Measurements from ENCODE around the gene EREG.

Gene EREG

GRCh38 chr4:74423104-74423503, 58.2 kb downstream of the EREG start:
- Histone ChIP-seq H3K4me3 (ENCODE audit: low read length) (no peak overlapping the region), H3K27me3 (ENCODE audit: control insufficient read depth, low read length) (no peaks in the 10 kb centered on the region), H3F3A (ENCODE audit: control insufficient read depth, insufficient read depth) (no peaks in the 10 kb centered on the region), H3K9me2 (replicated peaks; ENCODE audit: control insufficient read depth, low read length) (no peaks in the 10 kb centered on the region), H3K27ac (ENCODE audit: low read depth, low read length) (no peak overlapping the region), H3K36me3 (ENCODE audit: control insufficient read depth, low read length) (no peaks in the 10 kb centered on the region), H3K4me2 (ENCODE audit: low read length) (no peak overlapping the region), H3K9me3 (ENCODE audit: control insufficient read depth, insufficient read depth, low read length) (no peaks in the 10 kb centered on the region), H4K20me1 (ENCODE audit: control insufficient read depth, insufficient read depth, low read depth, low read length) (no peaks in the 10 kb centered on the region), H3K79me2 (ENCODE audit: control insufficient read depth, low read length) (no peaks in the 10 kb centered on the region), H3K4me1 (ENCODE audit: control insufficient read depth, low read length) (no peaks in the 10 kb centered on the region)
- TF ChIP-seq CTCF (IDR thresholded peaks at IDR 0.05; ENCODE audit: low read depth, low read length, poor library complexity, severe bottlenecking) (no peak), EZH2phosphoT487 (IDR thresholded peaks at IDR 0.05; ENCODE audit: borderline replicate concordance, low read length) (no peak)

GRCh38 chr4:74424111-74424510, 59.2 kb downstream of the EREG start:
- Histone ChIP-seq H4K20me1 (ENCODE audit: control insufficient read depth, insufficient read depth, low read depth, low read length) (no peaks in the 10 kb centered on the region), H3K27me3 (ENCODE audit: control insufficient read depth, low read length) (no peaks in the 10 kb centered on the region), H3K79me2 (ENCODE audit: control insufficient read depth, low read length) (no peaks in the 10 kb centered on the region), H3K4me3 (ENCODE audit: low read length) (no peak overlapping the region), H3K9me3 (ENCODE audit: control insufficient read depth, insufficient read depth, low read length) (no peaks in the 10 kb centered on the region), H3K36me3 (ENCODE audit: control insufficient read depth, low read length) (no peaks in the 10 kb centered on the region), H3K27ac (ENCODE audit: low read depth, low read length) (no peak overlapping the region), H3K4me2 (ENCODE audit: low read length) (no peak overlapping the region), H3K4me1 (ENCODE audit: control insufficient read depth, low read length) (no peaks in the 10 kb centered on the region), H3K9me2 (replicated peaks; ENCODE audit: control insufficient read depth, low read length) (no peaks in the 10 kb centered on the region), H3F3A (ENCODE audit: control insufficient read depth, insufficient read depth) (no peaks in the 10 kb centered on the region)
- no peak for TF ChIP-seq CTCF (IDR thresholded peaks at IDR 0.05; ENCODE audit: low read depth, low read length, poor library complexity, severe bottlenecking)
- TF ChIP-seq EZH2phosphoT487 (IDR thresholded peaks at IDR 0.05; ENCODE audit: borderline replicate concordance, low read length) = no peak

GRCh38 chr4:74426101-74426500, 61.2 kb downstream of the EREG start:
- H3K9me2 ChIP-seq (replicated peaks; ENCODE audit: control insufficient read depth, low read length) = no peaks in the 10 kb centered on the region
- H3K4me2 ChIP-seq (ENCODE audit: low read length) = no peak overlapping the region
- H4K20me1 ChIP-seq (ENCODE audit: control insufficient read depth, insufficient read depth, low read depth, low read length) = no peaks in the 10 kb centered on the region
- H3F3A ChIP-seq (ENCODE audit: control insufficient read depth, insufficient read depth) = no peaks in the 10 kb centered on the region
- no peaks in the 10 kb centered on the region for H3K9me3 ChIP-seq (ENCODE audit: control insufficient read depth, insufficient read depth, low read length)
- no peaks in the 10 kb centered on the region for H3K79me2 ChIP-seq (ENCODE audit: control insufficient read depth, low read length)
- no peaks in the 10 kb centered on the region for H3K4me1 ChIP-seq (ENCODE audit: control insufficient read depth, low read length)
- no peaks in the 10 kb centered on the region for H3K27me3 ChIP-seq (ENCODE audit: control insufficient read depth, low read length)
- no peaks in the 10 kb centered on the region for H3K36me3 ChIP-seq (ENCODE audit: control insufficient read depth, low read length)
- no peak for TF ChIP-seq EZH2phosphoT487 (IDR thresholded peaks at IDR 0.05; ENCODE audit: borderline replicate concordance, low read length)
- TF ChIP-seq CTCF (IDR thresholded peaks at IDR 0.05; ENCODE audit: low read depth, low read length, poor library complexity, severe bottlenecking) = no peak
- no peak overlapping the region for H3K4me3 ChIP-seq (ENCODE audit: low read length)
- H3K27ac ChIP-seq (ENCODE audit: low read depth, low read length) = no peak overlapping the region

GRCh38 chr4:74428276-74428675, 63.3 kb downstream of the EREG start:
- Histone ChIP-seq H3K36me3 (ENCODE audit: control insufficient read depth, low read length) (no peaks in the 10 kb centered on the region), H3K4me3 (ENCODE audit: low read length) (no peak overlapping the region), H3K79me2 (ENCODE audit: control insufficient read depth, low read length) (no peaks in the 10 kb centered on the region), H3K4me1 (ENCODE audit: control insufficient read depth, low read length) (no peaks in the 10 kb centered on the region), H3K27me3 (ENCODE audit: control insufficient read depth, low read length) (no peaks in the 10 kb centered on the region), H4K20me1 (ENCODE audit: control insufficient read depth, insufficient read depth, low read depth, low read length) (no peaks in the 10 kb centered on the region), H3F3A (ENCODE audit: control insufficient read depth, insufficient read depth) (no peaks in the 10 kb centered on the region), H3K27ac (ENCODE audit: low read depth, low read length) (no peak overlapping the region), H3K4me2 (ENCODE audit: low read length) (no peak overlapping the region), H3K9me3 (ENCODE audit: control insufficient read depth, insufficient read depth, low read length) (no peaks in the 10 kb centered on the region), H3K9me2 (replicated peaks; ENCODE audit: control insufficient read depth, low read length) (no peaks in the 10 kb centered on the region)
- TF ChIP-seq EZH2phosphoT487 (IDR thresholded peaks at IDR 0.05; ENCODE audit: borderline replicate concordance, low read length) (no peak), CTCF (IDR thresholded peaks at IDR 0.05; ENCODE audit: low read depth, low read length, poor library complexity, severe bottlenecking) (no peak)
